Measurements from ENCODE around the gene KLHDC4.

GRCh38 chr16:87736008-87736382 lies 29.8 kb downstream of the KLHDC4 start:
- TF ChIP-seq, protein P1, sequence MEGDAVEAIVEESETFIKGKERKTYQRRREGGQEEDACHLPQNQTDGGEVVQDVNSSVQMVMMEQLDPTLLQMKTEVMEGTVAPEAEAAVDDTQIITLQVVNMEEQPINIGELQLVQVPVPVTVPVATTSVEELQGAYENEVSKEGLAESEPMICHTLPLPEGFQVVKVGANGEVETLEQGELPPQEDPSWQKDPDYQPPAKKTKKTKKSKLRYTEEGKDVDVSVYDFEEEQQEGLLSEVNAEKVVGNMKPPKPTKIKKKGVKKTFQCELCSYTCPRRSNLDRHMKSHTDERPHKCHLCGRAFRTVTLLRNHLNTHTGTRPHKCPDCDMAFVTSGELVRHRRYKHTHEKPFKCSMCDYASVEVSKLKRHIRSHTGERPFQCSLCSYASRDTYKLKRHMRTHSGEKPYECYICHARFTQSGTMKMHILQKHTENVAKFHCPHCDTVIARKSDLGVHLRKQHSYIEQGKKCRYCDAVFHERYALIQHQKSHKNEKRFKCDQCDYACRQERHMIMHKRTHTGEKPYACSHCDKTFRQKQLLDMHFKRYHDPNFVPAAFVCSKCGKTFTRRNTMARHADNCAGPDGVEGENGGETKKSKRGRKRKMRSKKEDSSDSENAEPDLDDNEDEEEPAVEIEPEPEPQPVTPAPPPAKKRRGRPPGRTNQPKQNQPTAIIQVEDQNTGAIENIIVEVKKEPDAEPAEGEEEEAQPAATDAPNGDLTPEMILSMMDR (IDR thresholded peaks at IDR 0.05) = no peak
- TF ChIP-seq, protein P2, sequence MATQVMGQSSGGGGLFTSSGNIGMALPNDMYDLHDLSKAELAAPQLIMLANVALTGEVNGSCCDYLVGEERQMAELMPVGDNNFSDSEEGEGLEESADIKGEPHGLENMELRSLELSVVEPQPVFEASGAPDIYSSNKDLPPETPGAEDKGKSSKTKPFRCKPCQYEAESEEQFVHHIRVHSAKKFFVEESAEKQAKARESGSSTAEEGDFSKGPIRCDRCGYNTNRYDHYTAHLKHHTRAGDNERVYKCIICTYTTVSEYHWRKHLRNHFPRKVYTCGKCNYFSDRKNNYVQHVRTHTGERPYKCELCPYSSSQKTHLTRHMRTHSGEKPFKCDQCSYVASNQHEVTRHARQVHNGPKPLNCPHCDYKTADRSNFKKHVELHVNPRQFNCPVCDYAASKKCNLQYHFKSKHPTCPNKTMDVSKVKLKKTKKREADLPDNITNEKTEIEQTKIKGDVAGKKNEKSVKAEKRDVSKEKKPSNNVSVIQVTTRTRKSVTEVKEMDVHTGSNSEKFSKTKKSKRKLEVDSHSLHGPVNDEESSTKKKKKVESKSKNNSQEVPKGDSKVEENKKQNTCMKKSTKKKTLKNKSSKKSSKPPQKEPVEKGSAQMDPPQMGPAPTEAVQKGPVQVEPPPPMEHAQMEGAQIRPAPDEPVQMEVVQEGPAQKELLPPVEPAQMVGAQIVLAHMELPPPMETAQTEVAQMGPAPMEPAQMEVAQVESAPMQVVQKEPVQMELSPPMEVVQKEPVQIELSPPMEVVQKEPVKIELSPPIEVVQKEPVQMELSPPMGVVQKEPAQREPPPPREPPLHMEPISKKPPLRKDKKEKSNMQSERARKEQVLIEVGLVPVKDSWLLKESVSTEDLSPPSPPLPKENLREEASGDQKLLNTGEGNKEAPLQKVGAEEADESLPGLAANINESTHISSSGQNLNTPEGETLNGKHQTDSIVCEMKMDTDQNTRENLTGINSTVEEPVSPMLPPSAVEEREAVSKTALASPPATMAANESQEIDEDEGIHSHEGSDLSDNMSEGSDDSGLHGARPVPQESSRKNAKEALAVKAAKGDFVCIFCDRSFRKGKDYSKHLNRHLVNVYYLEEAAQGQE (IDR thresholded peaks at IDR 0.05; ENCODE audit: insufficient read depth in 1 of 2, low read depth in 2 of 2, low read length in 1 of 2) = no peak
- TF ChIP-seq POLR2AphosphoS5 (IDR thresholded peaks at IDR 0.05; ENCODE audit: low read depth, low read length) = no peak
